ENCODE measurements around the gene DENND5A. TPM values are rescaled to one million over a fixed set of nuclear protein-coding genes. Genes with fewer than 3 reads are reported as not detected.
"Not testable (repeated sequence)": the region's sequence is repeated elsewhere in the genome, so short reads cannot be mapped to it uniquely, and the experiment has no call there.

DENND5A gene
- total RNA-seq, 1 experiment from 2014 or later: 53.5 TPM

DNA sequence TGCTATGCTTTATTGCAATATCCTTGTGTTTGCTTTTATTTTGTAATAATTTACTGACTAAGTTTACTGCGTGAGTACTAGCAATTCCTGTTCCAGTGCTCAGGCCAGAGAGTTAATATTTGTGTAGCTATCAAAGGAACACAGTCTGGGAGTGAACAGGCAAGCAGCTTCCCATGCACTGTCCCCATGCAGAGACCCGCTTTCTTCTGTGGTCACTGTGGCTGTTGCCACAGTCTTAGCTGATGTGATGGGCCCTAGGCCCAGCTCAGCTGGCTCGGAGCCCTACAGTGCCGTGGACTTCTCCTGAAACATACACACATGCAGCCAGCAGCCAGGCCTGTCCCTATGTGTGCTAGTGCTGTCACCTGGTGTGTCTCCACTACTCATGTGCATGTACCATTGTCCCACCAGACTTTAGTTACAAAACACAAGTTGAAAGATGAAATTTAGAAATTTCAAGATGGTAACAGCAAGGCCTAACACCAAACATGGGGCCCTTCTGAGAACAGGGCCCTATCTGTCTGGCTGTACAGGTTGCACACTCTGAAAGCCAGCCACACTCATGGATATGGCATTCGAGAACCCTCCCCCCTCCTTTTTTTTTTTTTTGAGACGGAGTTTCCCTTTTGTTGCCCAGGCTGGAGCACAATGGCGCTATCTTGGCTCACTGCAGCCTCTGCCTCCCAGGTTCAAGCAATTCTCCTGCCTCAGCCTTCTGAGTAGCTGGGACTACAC lies 161.4 kb downstream of the DENND5A start:
- no peak for DNase-seq (ENCODE audit: low read depth)

DNA sequence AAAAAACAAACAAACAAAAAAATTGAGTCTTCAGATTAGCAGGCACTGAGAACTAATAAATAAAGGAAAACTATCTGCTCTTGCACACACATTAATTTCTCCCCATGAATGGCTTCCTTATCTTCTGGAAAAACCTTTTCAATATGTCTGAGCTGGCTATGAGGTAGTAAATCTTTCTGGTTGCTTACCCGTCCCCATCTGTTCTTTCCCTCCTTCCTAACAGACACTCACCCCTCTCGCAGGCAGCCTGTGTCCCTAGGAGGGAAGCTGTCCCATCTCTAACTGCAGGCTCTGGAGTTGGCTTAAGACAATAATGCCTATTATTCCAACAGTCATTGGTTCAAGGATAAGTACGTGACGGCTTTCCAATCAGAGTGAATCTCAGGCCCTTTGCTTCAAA lies 165.5 kb downstream of the DENND5A start:
- no peak for DNase-seq (ENCODE audit: low read depth)

DNA sequence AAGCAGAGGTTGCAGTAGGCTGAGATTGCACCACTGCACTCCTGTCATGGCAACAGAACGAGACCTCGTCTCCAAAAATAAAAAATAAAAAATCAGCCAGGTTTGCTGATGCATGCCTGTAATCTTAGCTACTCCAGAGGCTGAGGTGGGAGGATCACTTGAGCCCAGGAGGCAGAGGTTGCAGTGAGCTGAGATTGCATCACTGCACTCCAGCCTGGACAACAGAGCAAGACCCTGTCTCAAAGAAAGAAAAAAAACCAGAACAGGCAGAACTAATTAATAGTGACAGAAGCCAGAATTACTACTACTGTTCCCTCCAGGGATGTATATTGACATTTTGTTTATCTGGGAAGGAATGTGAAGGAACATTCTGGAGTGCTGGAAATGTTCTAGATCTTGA lies 166.7 kb downstream of the DENND5A start:
- not testable (repeated sequence) for DNase-seq (ENCODE audit: low read depth)

GRCh38 chr11:9097186-9097943 lies 167.8 kb downstream of the DENND5A start:
- DNase-seq (ENCODE audit: low read depth): not testable (repeated sequence)

- DNase-seq (ENCODE audit: low read depth): no peak
Observed at GRCh38 chr11:9096427-9096826, 168.7 kb downstream of the DENND5A start.

- no peak for DNase-seq (ENCODE audit: low read depth)
Observed at GRCh38 chr11:9095421-9095820, 169.7 kb downstream of the DENND5A start.

- DNase-seq (ENCODE audit: low read depth): no peak
Observed at GRCh38 chr11:9094420-9094819, 170.7 kb downstream of the DENND5A start.

DNA sequence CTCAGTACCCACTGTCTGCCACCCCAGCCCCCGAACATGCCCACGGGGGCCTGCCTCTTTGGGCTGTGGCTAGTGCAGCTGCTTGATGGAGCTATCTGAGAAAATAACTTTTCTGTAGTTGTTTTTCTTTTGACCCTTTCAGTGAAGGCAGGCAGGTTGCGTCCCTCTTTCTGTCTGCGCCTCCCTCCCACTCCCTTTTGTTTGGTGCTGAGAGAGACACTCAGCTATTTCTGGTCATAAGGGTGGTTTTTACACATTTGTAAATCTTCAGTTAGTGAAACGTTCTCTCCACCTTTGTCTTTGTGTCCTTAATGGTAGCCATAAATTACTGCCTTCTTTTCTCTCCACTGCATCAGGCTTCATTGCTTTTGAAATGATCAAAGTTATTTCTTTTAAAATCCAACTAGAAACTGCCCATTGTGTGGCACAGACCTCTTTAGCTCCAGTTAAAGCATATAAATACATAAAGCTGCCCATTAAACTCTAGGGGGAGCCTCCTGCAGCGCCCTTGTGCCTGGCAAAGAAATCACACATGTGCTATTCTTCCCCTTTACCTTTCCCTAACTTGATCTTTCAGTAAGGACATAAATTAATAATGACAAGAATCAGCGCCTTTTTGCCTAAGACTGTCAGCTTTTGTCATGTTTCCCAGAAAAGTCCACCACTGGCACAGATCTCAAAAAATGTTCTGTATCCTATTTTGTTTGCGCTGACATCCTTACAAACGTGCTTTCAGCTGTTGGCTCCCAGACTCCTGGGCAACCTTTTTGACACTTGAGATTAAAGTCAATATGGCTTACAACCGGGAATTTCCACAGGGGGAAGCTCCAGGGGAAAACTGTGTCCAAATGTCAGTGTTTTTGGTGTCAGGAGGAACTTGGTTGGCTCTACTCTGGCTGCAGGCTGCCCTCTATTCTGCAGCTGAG lies 172.0 kb downstream of the DENND5A start:
- no peak for DNase-seq (ENCODE audit: low read depth)

DNA sequence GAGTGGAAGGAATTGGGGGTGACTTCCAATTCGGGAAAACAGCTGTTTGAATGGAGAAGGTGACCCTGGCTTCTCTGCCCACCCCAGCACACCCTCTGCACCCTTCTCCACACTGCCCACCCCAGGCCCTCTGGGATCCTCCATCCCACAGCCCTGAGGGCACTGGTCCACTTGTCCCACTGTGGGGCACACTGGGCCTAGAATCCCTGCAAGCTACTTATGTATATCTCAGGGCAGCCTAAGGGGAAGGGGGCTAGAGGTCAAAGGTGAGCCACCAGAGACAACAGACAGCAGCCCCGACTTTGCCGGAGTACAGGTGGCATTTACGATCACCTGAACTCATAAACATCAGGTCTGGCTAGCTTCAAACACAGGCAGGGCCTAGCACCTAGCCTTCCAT lies 173.1 kb downstream of the DENND5A start:
- DNase-seq (ENCODE audit: low read depth): no peak

DNA sequence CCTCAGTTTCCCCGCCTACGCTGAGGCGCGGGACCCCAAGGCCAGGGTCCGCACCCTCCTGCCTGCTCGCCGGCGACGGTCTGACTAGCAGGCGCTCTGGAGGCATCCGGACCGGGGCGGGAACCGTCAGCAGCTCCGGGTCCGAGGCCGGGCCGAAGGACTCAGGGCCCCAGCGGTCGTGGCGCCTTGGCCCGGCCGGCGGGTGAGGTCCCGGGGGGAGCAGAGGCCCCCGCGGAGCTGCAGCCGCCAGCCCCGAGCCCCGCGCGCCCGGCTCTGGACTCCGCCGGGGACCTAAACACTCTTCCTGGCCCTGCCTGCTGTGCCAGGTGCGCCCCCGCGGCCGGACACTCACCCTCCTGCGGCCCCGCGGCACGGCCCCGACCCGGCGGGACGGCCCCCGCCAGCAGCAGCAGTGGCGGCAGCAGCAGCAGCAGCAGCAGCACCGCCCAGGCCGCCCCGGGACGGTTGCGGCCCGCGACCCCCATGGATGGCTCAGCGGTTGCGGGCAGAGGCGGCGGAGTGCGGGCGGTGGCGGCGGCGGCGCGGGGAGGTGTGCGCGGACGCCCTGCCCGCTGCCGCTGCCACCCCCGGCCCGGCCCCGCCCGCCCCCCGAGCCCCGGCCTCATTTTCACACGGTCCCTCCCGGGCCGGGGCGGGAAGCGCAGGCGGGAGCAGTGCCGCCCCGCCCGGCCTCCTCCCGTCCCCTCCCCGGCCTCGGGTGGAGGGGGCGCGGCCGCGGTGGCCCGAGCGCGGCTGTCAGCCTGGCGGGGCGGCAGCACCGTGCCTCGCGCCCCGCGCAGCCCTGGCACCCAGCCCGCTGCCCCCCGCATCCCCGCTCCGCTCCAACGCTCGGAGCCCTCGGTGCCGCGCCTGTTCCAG lies 173.9 kb downstream of the DENND5A start, which contains the start of gene SCUBE2:
SCUBE2 (minus strand) TSS at position 556 of the 879 bp plus-strand sequence; CDS start at position 485, 71 bp downstream.
- DNase-seq (ENCODE audit: low read depth): no peak

- DNase-seq (ENCODE audit: low read depth): no peak
Observed at GRCh38 chr11:9090488-9091043, 174.6 kb downstream of the DENND5A start.

DNA sequence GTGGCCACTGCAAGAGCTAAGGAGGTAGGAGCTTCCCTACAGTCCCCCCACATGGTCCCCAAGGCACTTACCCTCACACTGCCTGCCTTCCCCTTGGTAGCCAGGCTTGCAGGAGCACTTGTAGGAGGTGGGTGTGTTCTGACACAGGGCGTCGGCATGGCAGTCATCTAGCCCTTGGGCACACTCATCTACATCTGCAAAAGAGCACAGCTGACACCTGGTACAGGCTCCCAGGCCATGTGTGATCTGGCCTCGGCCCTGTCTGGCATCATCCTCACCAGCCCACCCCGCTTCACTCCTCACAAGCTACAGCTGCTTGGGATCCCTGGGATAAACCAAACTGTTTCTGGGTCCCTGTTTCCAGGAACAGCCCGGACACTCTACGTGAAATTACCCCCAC lies 175.5 kb downstream of the DENND5A start:
- DNase-seq (ENCODE audit: low read depth): no peak

DNA sequence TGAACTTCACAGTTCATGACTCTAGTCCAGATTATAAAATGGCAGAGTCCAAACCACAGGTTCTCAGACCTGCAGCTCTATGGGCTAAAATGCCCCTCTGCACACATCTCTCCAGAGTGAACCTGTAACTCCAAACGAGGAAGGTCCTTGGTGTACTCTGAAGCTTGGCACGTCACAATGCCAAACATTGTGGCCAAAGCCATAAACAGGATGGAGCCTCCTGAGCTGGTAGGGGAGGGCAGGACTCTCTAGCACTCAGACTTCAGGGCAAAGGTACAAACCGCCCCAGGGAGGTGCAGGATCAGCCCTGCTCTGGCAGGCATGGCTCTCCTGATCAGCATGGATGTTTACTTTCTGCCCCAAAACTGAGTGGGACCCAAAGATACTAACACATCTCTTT lies 176.1 kb downstream of the DENND5A start:
- DNase-seq (ENCODE audit: low read depth): no peak

Small RNAs within 50 kb of the gene (small RNA-seq; reads per million reads assigned to genes)
- gene MIR5691: not detected
- gene RF00017: not detected

Other genes starting within 250 kb of the DENND5A start
- gene SCUBE2, start 173.8 kb downstream of the DENND5A start, total RNA-seq (2014; rRNA removed; shearing (Covaris generic)): 0.71 and 1.5 TPM in 2 replicates
- 34.3 and 45.8 TPM in 2 replicates for gene TMEM41B, start 49.2 kb upstream of the DENND5A start, total RNA-seq (2014; rRNA removed; shearing (Covaris generic))
- 95.4 and 176 TPM in 2 replicates for gene IPO7, start 119.3 kb upstream of the DENND5A start, total RNA-seq (2014; rRNA removed; shearing (Covaris generic))
- 22.6 and 31.6 TPM in 2 replicates for gene ZNF143, start 195.7 kb upstream of the DENND5A start, total RNA-seq (2014; rRNA removed; shearing (Covaris generic))